ENCODE measurements around the gene LETMD1.
"Not testable (repeated sequence)": the region's sequence is repeated elsewhere in the genome, so short reads cannot be mapped to it uniquely, and the experiment has no call there.

LETMD1 gene

DNA sequence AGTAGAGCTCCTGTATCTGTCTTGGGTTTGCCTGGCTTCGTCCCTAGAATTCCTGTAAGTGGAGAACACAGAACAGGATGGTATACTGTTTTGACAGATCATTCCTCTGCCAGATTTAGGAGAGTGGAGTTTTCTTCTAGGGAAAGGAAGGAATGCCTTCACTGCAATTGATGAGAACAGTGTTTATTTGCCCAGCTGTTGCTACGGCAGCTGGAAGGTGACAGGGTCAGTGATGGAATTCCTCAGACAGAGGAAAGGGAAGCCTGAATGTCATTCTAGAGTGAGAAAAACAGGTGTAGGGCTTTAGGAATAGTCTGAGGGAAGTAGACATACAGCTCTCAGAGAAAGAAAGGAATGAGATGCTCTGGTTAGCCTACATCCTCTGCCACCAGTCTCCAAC, 23.5 kb downstream of the LETMD1 start:
- Histone ChIP-seq H3K36me3 (peaks cover 63% of the 10 kb centered on the region), H3K27ac (no peak overlapping the region), H3K9me3 (ENCODE audit: severe bottlenecking) (no peaks in the 10 kb centered on the region), H3K4me3 (ENCODE audit: low read depth, low read length) (no peak overlapping the region), H3K27me3 (ENCODE audit: insufficient read depth, low read depth, severe bottlenecking) (no peaks in the 10 kb centered on the region)
- TF ChIP-seq CTCF (IDR thresholded peaks at IDR 0.05; ENCODE audit: low read depth, low read length) = no peak
- DNase-seq = no peak

- H3K36me3 ChIP-seq = peaks cover 41% of the 10 kb centered on the region
Observed at GRCh38 chr12:51075390-51075789, 27.3 kb downstream of the LETMD1 start.

DNA sequence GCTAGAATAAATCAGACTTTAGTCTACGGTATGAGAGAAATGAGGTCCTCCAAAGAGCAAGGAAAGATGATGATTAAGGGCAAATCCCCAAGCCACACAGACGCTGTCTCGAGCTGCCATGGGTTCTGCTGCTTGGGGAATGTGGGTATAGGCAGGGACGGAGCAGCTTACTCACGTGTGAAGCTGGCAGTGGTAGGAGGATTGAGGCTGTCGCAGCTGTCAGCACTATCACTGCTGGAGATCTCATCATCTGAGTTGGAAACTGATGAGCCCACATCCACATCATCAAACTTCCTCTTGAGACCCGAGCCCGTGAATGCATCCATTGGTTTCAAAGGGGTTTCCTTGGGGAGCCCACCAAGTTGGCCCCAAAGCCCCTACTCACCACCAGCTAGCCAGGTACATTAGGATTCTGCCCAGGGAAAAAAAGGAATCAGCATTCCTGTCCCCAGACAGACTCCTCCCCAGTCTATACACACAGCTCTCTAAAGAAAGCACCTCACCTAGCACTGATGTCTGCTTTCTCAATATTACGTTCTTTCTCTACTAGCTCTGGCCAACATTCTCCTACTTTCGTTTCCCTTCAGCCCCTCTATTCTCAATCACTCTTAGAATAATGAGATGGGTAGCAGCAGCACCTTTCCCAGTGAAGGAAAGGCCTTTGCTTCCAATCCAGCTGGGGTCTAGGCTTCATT, 28.3 kb downstream of the LETMD1 start:
- TF ChIP-seq CTCF (IDR thresholded peaks at IDR 0.05; ENCODE audit: low read depth, low read length) = no peak

More at GRCh38 chr12:51075390-51075789, 27.3 kb downstream of the LETMD1 start:
- H3K27me3 ChIP-seq (ENCODE audit: insufficient read depth, low read depth, severe bottlenecking) = no peaks in the 10 kb centered on the region
- H3K27ac ChIP-seq = no peak overlapping the region
- DNase-seq = no peak
- no peak overlapping the region for H3K4me3 ChIP-seq (ENCODE audit: low read depth, low read length)
- no peak for TF ChIP-seq CTCF (IDR thresholded peaks at IDR 0.05; ENCODE audit: low read depth, low read length)
- no peaks in the 10 kb centered on the region for H3K9me3 ChIP-seq (ENCODE audit: severe bottlenecking)

DNA sequence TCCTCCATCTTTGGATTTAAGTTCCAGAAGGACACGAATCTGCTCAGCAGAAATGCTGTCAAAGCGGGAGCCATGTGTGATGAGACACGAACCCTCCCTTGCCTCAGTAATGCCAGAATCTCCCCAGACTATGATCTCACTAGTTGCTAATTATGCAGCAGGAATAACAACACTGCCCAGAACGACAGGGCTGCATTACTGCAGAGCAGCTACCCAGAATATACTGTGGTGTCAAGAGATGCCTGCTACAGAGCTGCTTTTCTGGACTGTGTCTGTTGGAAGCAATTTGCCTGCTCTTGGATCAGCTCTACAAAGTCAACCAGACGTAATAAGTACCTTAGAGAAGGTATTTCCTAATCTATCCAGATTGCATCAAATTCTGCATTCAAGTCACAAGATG, 29.8 kb downstream of the LETMD1 start:
- H3K4me3 ChIP-seq (ENCODE audit: low read depth, low read length) = no peak overlapping the region
- H3K27ac ChIP-seq = no peak overlapping the region
- no peak for TF ChIP-seq CTCF (IDR thresholded peaks at IDR 0.05; ENCODE audit: low read depth, low read length)
- DNase-seq = no peak
- peaks cover 27% of the 10 kb centered on the region for H3K36me3 ChIP-seq
- H3K9me3 ChIP-seq (ENCODE audit: severe bottlenecking) = no peaks in the 10 kb centered on the region
- H3K27me3 ChIP-seq (ENCODE audit: insufficient read depth, low read depth, severe bottlenecking) = no peaks in the 10 kb centered on the region

More for the DNA sequence above, 28.3 kb downstream of the LETMD1 start:
- H3K27ac ChIP-seq = no peak overlapping the region
- H3K36me3 ChIP-seq = peaks cover 39% of the 10 kb centered on the region
- H3K4me3 ChIP-seq (ENCODE audit: low read depth, low read length) = no peak overlapping the region
- no peaks in the 10 kb centered on the region for H3K9me3 ChIP-seq (ENCODE audit: severe bottlenecking)
- peak; percentile 15 for DNase-seq
- H3K27me3 ChIP-seq (ENCODE audit: insufficient read depth, low read depth, severe bottlenecking) = no peaks in the 10 kb centered on the region

DNA sequence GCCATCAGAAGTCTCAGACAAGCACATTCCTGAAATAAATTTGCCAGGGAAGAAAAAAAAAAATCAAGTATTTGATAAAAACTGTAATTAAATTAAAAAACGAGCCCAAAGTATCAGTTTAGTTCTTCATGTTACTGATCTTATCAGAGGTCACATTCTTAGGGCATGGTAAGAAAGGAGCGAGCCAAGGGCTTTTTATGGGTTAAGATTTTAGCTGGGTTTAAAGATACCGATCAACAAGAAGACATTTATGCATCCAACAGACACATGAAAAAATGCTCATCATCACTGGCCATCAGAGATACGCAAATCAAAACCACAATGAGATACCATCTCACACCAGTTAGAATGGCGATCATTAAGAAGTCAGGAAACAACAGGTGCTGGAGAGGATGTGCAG, 30.2 kb downstream of the LETMD1 start:
- not testable (repeated sequence) for DNase-seq; H3K27ac ChIP-seq; H3K4me3 ChIP-seq (ENCODE audit: low read depth, low read length); H3K27me3 ChIP-seq (ENCODE audit: insufficient read depth, low read depth, severe bottlenecking); H3K9me3 ChIP-seq (ENCODE audit: severe bottlenecking)
- peaks cover 23% of the 10 kb centered on the region for H3K36me3 ChIP-seq

DNA sequence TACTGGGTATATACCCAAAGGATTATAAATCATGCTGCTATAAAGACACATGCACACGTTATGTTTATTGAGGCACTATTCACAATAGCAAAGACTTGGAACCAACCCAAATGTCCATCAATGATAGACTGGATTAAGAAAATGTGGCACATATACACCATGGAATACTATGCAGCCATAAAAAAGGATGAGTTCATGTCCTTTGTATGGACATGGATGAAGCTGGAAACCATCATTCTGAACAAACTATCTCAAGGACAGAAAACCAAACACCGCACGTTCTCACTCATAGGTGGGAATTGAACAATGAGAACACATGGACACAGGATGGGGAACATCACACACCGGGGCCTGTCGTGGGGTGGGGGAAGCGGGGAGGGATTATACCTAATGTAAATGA, 30.7 kb downstream of the LETMD1 start:
- not testable (repeated sequence) for DNase-seq; H3K9me3 ChIP-seq (ENCODE audit: severe bottlenecking); H3K27ac ChIP-seq; H3K4me3 ChIP-seq (ENCODE audit: low read depth, low read length); H3K27me3 ChIP-seq (ENCODE audit: insufficient read depth, low read depth, severe bottlenecking)
- peaks cover 18% of the 10 kb centered on the region for H3K36me3 ChIP-seq

DNA sequence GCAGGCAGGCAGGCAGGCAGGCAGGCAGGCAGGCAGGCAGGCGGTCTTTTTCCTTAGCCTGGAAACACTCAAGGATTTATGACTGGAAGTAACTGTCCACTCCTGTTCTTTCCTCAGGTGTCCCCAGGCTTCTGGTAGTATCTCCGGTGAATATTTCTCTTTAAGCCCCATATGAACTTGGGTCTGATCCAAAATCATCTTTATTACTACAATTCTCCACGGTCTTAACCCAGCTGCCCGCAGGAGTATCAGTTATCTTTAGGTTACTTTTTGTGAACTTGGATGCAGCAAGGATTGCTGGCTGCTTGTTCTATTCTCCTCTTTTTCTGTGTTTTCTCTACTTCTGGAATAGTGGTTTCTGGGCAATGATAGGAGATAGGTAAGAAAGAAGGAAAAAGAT, 32.0 kb downstream of the LETMD1 start:
- no peaks in the 10 kb centered on the region for H3K27me3 ChIP-seq (ENCODE audit: insufficient read depth, low read depth, severe bottlenecking)
- no peaks in the 10 kb centered on the region for H3K9me3 ChIP-seq (ENCODE audit: severe bottlenecking)

More for the DNA sequence above, 32.0 kb downstream of the LETMD1 start:
- Histone ChIP-seq H3K4me3 (ENCODE audit: low read depth, low read length) (no peak overlapping the region), H3K36me3 (peaks cover 12% of the 10 kb centered on the region), H3K27ac (no peak overlapping the region)
- TF ChIP-seq CTCF (IDR thresholded peaks at IDR 0.05; ENCODE audit: low read depth, low read length) = no peak
- DNase-seq = no peak

Data from WERI-Rb-1 (cell line).